Thyroid gland (tissue), 4 donors: ENCODE measurements around the gene RAB31. TPM values are rescaled to one million over a fixed set of nuclear protein-coding genes. Genes with fewer than 3 reads are reported as not detected.

Source experiments
- DNase-seq, 2 donors: peaks; one replicate each; pipeline ENCODE4 v3.0.0-alpha.2; 2019
- H3K27ac ChIP-seq, 3 donors: fragments of 200-600 bp; sonication (generic); 1 replicate in 2 of 3; 2 replicates in 1 of 3; pipeline ENCODE4 v1.5.1; 2016 to 2019; ENCODE audit warnings: mild to moderate bottlenecking in 1 of 3, moderate library complexity in 1 of 3
- H3K27me3 ChIP-seq: fragments of 200-600 bp; sonication (generic); one replicate; pipeline ENCODE4 v1.5.1; 2019
- H3K36me3 ChIP-seq, 2 donors: fragments of 200-600 bp; sonication (generic); one replicate each; pipeline ENCODE4 v1.5.1; 2016 to 2019
- H3K4me1 ChIP-seq, 2 donors: fragments of 200-600 bp; sonication (generic); one replicate each; pipeline ENCODE4 v1.5.1; 2017 to 2019
- H3K4me3 ChIP-seq, 3 donors: fragments of 200-600 bp; sonication (generic); replicated peaks in 1 of 3; 1 replicate in 2 of 3; 2 replicates in 1 of 3; pipeline ENCODE4 v1.5.1; 2016; ENCODE audit warnings: mild to moderate bottlenecking in 1 of 3
- H3K9me3 ChIP-seq: fragments of 200-600 bp; sonication (generic); one replicate; pipeline ENCODE4 v1.5.1; 2017
- POLR2A ChIP-seq, 2 donors: fragments of 450-650 bp; IDR thresholded peaks; one replicate each; pipeline ENCODE4 v1.6.1; 2017; ENCODE audit warnings: antibody characterized with exemption in 2 of 2, mild to moderate bottlenecking in 2 of 2, moderate library complexity in 1 of 2
- WGBS, 2 donors: methylation state at CpG; one replicate each; pipeline ENCODE4 v1.1.5; 2017; 5-methylcytosine and 5-hydroxymethylcytosine counted together
- intact Hi-C: fragments of 100-400 bp; cut with DNase I; formaldehyde crosslinking; loops from one replicate; pipeline ENCODE4 v1.15.1; 2023
- total RNA-seq, 4 donors: library from RNA; depleted of rRNA; stranded (reverse); fragments of >200 nt; gene quantifications; one replicate each; pipeline ENCODE4 v1.2.3, GENCODE V29; 2016
- TF ChIP-seq, protein P1 (sequence below), 6 experiments: fragments of 200-600 bp in 3 of 6; fragments of 450-650 bp in 3 of 6; sonication (generic) in 3 of 6; IDR thresholded peaks; one replicate each; pipeline ENCODE4 v1.5.1; 2016 to 2019; ENCODE audit warnings: antibody characterized with exemption in 6 of 6, mild to moderate bottlenecking in 2 of 6, inconsistent platforms in 1 of 6, moderate library complexity in 1 of 6

The RAB31 gene
- total RNA-seq, 4 donors from 2014 or later = 33.9 to 72.7 (median 40.8) TPM

DNA sequence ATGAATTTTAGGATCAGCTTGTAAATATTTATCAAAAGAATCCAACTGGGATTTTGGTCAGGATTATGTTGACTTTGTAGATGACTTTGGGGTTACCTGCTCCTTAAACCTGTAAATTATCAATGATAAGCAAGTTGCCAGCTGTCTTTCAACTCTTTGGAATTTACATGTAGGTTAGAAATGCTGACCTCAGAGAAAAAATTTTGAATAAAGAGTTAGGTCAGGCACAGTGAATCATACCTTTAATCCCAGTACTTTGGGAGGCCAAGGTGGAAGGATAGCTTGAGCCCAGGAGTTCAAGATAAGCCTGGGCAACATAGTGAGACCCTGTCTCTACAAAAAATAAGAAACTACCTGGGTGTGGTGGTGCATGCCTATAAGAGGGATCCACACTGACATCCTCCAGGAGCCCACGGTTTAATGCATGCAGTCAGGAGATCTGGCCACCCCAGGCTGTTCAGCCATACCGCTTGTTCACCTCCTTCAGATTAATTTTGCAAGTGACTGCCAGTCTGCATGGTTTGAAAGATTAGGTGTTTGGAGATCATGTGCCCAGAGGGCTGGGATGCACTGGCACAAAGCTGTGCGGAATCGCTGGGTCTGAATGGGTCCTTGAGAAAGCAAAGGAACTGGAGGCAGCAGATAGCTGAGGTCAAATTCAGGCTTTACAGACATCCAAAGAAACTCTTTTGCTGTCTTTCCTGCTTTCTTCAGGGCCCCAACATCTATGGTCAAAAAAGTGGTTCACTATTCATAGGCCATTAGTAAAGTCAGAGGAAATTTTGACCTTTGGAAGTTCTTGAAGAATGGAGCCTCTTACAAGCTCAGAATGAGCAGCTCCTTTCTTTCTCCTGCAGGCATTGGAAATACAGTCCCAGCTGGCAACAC, 94.3 kb downstream of the RAB31 start:
- TF ChIP-seq, protein P1, sequence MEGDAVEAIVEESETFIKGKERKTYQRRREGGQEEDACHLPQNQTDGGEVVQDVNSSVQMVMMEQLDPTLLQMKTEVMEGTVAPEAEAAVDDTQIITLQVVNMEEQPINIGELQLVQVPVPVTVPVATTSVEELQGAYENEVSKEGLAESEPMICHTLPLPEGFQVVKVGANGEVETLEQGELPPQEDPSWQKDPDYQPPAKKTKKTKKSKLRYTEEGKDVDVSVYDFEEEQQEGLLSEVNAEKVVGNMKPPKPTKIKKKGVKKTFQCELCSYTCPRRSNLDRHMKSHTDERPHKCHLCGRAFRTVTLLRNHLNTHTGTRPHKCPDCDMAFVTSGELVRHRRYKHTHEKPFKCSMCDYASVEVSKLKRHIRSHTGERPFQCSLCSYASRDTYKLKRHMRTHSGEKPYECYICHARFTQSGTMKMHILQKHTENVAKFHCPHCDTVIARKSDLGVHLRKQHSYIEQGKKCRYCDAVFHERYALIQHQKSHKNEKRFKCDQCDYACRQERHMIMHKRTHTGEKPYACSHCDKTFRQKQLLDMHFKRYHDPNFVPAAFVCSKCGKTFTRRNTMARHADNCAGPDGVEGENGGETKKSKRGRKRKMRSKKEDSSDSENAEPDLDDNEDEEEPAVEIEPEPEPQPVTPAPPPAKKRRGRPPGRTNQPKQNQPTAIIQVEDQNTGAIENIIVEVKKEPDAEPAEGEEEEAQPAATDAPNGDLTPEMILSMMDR (IDR thresholded peaks at IDR 0.05) = no peak
- TF ChIP-seq POLR2A (IDR thresholded peaks at IDR 0.05) = no peak
- intact Hi-C loops = no loop called here
- H3K4me1 ChIP-seq = peaks cover 6 to 31% of the 10 kb centered on the region in 2 donors
- no peak overlapping the region for H3K27ac ChIP-seq
- no peaks in the 10 kb centered on the region for H3K36me3 ChIP-seq
- 87 to 94% methylated on average over 4 of the region's 4 CpGs for WGBS, 2 donors
- no peaks in the 10 kb centered on the region for H3K9me3 ChIP-seq
- no peak overlapping the region for H3K4me3 ChIP-seq
- H3K27me3 ChIP-seq = no peaks in the 10 kb centered on the region
- peak; percentile 15 to 27 for DNase-seq

DNA sequence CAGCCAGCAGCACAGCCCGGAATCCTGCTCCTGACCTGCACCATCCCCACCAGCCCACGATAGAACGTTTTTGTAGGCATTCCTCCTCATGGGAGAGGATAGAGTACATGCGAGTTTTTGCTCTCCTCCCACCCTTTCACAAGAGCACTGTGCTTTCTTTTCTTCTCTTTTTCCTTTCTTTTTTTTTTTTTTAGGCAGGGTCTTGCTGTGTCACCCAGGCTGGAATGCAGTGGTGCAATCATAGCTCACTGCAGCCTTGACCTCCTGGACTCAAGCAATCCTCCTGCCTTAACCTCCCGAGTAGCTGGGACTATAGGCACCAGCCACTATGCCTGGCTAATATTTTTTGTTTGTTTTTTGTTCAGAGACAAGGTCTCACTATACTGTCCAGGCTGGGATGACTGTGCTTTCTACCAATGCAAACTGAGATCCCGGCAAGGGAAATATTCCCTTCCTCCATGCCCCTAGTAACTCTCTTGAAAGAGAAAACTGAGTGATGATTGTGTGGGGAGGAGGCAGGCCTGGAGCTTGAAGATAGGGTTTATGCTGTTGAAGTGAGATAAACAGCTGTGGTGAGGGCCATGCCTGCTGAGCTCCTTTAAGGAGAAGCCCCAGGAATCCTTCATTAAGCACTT, 95.1 kb downstream of the RAB31 start:
- H3K4me1 ChIP-seq = peaks cover 3 to 27% of the 10 kb centered on the region in 2 donors
- no peak for TF ChIP-seq POLR2A (IDR thresholded peaks at IDR 0.05)
- TF ChIP-seq, protein P1 (IDR thresholded peaks at IDR 0.05) = no peak
- H3K27ac ChIP-seq = no peak overlapping the region
- no peaks in the 10 kb centered on the region for H3K36me3 ChIP-seq
- intact Hi-C loops = no loop called here
- 68 to 72% methylated on average over 6 of the region's 6 CpGs for WGBS, 2 donors
- DNase-seq = no peak
- no peaks in the 10 kb centered on the region for H3K27me3 ChIP-seq
- H3K4me3 ChIP-seq = no peak overlapping the region
- no peaks in the 10 kb centered on the region for H3K9me3 ChIP-seq

DNA sequence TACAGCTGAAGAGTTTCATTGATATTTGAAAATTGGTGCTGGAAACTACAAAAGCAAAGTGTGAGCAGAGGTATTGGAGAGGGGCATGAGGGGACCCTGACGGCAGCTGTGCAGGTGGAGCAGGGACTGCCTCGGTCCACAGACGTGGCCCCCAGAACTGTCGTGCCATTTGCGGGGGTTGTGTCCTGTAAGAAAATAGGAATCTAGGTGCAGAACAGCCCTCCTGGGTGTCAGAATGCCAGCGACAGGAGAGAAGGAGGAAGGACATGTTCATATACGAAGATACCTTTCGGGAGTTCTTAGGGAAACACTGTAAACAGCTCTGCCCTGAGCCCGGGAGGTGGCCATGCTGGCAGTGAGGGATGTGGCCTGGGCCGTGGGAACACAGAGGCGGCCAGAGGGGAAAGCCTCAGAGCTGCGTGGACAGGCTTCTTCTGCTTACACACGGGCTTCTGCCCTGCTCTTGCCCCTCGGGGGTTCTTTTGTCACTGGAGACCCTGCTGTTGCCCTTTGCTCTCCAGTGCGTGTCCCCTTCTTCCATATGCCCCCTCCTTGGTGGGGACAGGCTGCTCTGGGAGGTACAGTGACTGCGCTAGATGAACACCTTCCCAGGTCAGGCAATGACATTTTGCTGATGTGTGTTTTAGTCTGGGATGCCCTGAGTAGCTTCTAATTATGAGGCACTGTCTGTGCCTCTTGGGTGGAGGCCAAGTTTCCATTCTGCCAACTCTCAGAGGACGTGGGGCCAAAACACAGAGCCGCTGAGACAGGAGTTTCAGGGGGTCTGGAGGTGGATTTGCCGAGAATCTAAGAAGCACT, 95.8 kb downstream of the RAB31 start:
- WGBS, 2 donors = 61 to 62% methylated on average over 17 to 19 of the region's 19 CpGs
- H3K27me3 ChIP-seq = no peaks in the 10 kb centered on the region
- peaks cover 11 to 34% of the 10 kb centered on the region in 2 donors for H3K4me1 ChIP-seq
- no peak for TF ChIP-seq POLR2A (IDR thresholded peaks at IDR 0.05)
- TF ChIP-seq, protein P1 (IDR thresholded peaks at IDR 0.05) = no peak
- no peaks in the 10 kb centered on the region for H3K36me3 ChIP-seq
- peak overlapping the region in 1 of 3 donors; percentile 24 for H3K27ac ChIP-seq
- DNase-seq = peak; percentile 43 to 53
- no peak overlapping the region for H3K4me3 ChIP-seq
- H3K9me3 ChIP-seq = no peaks in the 10 kb centered on the region
- intact Hi-C loops = no loop called here

DNA sequence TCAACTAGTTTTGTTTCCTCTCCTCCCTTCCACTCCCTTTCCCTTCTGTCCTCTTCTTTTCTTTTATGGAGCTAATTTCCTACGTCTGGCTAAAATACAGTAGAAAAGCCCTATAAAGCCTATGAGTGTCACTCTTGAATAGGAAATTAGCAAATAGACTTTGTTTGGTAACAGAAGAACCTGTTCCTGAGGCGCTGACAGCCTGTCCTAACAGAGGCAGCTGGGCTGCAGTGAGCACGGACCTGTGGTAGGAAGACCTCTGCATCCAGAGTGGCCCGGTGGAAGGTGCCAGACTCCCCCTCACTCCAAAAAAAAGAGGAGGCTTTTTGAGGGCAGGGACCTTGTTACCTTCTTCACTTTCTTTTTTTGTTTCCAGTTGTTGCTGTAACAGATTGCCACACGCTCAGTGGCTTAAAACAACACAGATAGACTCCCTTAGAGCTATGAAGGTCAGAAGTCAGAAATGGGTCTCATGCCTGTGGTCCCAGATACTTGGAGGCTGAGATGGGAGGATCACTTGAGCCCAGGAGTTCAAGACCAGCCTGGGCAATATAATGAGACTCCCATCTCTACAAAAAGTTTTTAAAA, 96.5 kb downstream of the RAB31 start:
- H3K4me3 ChIP-seq = no peak overlapping the region
- no peaks in the 10 kb centered on the region for H3K9me3 ChIP-seq
- no peaks in the 10 kb centered on the region for H3K36me3 ChIP-seq
- intact Hi-C loops = no loop called here
- TF ChIP-seq, protein P1 (IDR thresholded peaks at IDR 0.05) = no peak
- no peak for TF ChIP-seq POLR2A (IDR thresholded peaks at IDR 0.05)
- H3K4me1 ChIP-seq = peaks cover 14 to 36% of the 10 kb centered on the region in 2 donors
- peak overlapping the region in 1 of 3 donors; percentile 24 for H3K27ac ChIP-seq
- no peaks in the 10 kb centered on the region for H3K27me3 ChIP-seq
- peak in 1 of 2 donors; percentile 26 for DNase-seq
- WGBS, 2 donors = 59 to 65% methylated on average over 5 of the region's 5 CpGs
